ENCODE measurements around the gene RNF144B. TPM values are rescaled to one million over a fixed set of nuclear protein-coding genes. Genes with fewer than 3 reads are reported as not detected.

RNF144B gene
- total RNA-seq, 6 experiments from 2014 or later: 0.83 to 4.8 (median 1.2) TPM

GRCh38 chr6:18347021-18347577 is 40.1 kb upstream of the RNF144B start:
- Mint-ChIP-seq H3K27ac (peak overlapping the region; percentile 83), H3K27me3 (ENCODE audit: insufficient read depth) (peaks cover 5% of the 10 kb centered on the region; the same call in 1 of the 2 replicates), H3K9me3 (no peaks in the 10 kb centered on the region), H3K4me3 (peak overlapping the region; percentile 58; the same call in 1 of the 2 replicates), H3K4me1 (ENCODE audit: low read depth) (peaks cover 64% of the 10 kb centered on the region), H3K36me3 (ENCODE audit: low read depth) (no peaks in the 10 kb centered on the region)
- TF ChIP-seq CTCF (IDR thresholded peaks at IDR 0.05): no peak
- DNase-seq: peak; percentile 18

GRCh38 chr6:18347866-18348265 is 39.3 kb upstream of the RNF144B start:
- H3K27ac Mint-ChIP-seq: no peak overlapping the region; the same call in 1 of the 2 replicates
- DNase-seq: no peak
- no peaks in the 10 kb centered on the region for H3K36me3 Mint-ChIP-seq (ENCODE audit: low read depth)
- no peaks in the 10 kb centered on the region for H3K9me3 Mint-ChIP-seq
- peaks cover 57% of the 10 kb centered on the region for H3K4me1 Mint-ChIP-seq (ENCODE audit: low read depth)
- no peak for TF ChIP-seq CTCF (IDR thresholded peaks at IDR 0.05)
- peaks cover 5% of the 10 kb centered on the region for H3K27me3 Mint-ChIP-seq (ENCODE audit: insufficient read depth)
- H3K4me3 Mint-ChIP-seq: no peak overlapping the region

GRCh38 chr6:18349386-18349785 is 37.8 kb upstream of the RNF144B start:
- no peak for DNase-seq
- H3K4me1 Mint-ChIP-seq (ENCODE audit: low read depth): peaks cover 44% of the 10 kb centered on the region
- no peak overlapping the region for H3K27ac Mint-ChIP-seq
- no peak for TF ChIP-seq CTCF (IDR thresholded peaks at IDR 0.05)
- H3K27me3 Mint-ChIP-seq (ENCODE audit: insufficient read depth): peaks cover 5% of the 10 kb centered on the region
- H3K4me3 Mint-ChIP-seq: no peak overlapping the region
- no peaks in the 10 kb centered on the region for H3K9me3 Mint-ChIP-seq
- no peaks in the 10 kb centered on the region for H3K36me3 Mint-ChIP-seq (ENCODE audit: low read depth)

- no peaks in the 10 kb centered on the region; the same call in 1 of the 2 replicates for H3K36me3 Mint-ChIP-seq (ENCODE audit: low read depth)
- peaks cover 5% of the 10 kb centered on the region for H3K27me3 Mint-ChIP-seq (ENCODE audit: insufficient read depth)
- no peak for DNase-seq
- H3K9me3 Mint-ChIP-seq: no peaks in the 10 kb centered on the region
- no peak overlapping the region for H3K4me3 Mint-ChIP-seq
- no peak overlapping the region for H3K27ac Mint-ChIP-seq
- H3K4me1 Mint-ChIP-seq (ENCODE audit: low read depth): peaks cover 37% of the 10 kb centered on the region
- no peak for TF ChIP-seq CTCF (IDR thresholded peaks at IDR 0.05)
Measured at GRCh38 chr6:18350271-18350670, 36.9 kb upstream of the RNF144B start.

GRCh38 chr6:18350712-18351111 is 36.4 kb upstream of the RNF144B start:
- Mint-ChIP-seq H3K9me3 (no peaks in the 10 kb centered on the region), H3K4me1 (ENCODE audit: low read depth) (peaks cover 33% of the 10 kb centered on the region), H3K27me3 (ENCODE audit: insufficient read depth) (peaks cover 7% of the 10 kb centered on the region), H3K4me3 (no peak overlapping the region), H3K36me3 (ENCODE audit: low read depth) (no peaks in the 10 kb centered on the region; the same call in 1 of the 2 replicates), H3K27ac (no peak overlapping the region)
- no peak for DNase-seq
- TF ChIP-seq CTCF (IDR thresholded peaks at IDR 0.05): no peak

Measured in HFFc6 (cell line).